Frontal cortex (tissue), 4 donors: ENCODE data around the gene POU2F1. TPM values are rescaled to one million over a fixed set of nuclear protein-coding genes. Genes with fewer than 3 reads are reported as not detected.

Source experiments
- DNase-seq, 2 donors: peaks; one replicate each; pipeline ENCODE4 v3.0.0; 2012; ENCODE audit warnings: low spot score in 2 of 2
- FAIRE-seq: peaks from 2 replicates; lab custom pipeline; 2012; peaks lifted over from hg19 to GRCh38; lab: Jason Lieb, UNC
- total RNA-seq: library from RNA; depleted of rRNA; stranded (reverse); fragments of >200 nt; gene quantifications from one replicate; pipeline ENCODE4 v1.2.3, GENCODE V29; 2014
- donor health status: control.
- donor health status: control.
- donor health status: control.

The POU2F1 gene
- total RNA-seq, 1 donor from 2014 or later, result 19.2 TPM

DNA sequence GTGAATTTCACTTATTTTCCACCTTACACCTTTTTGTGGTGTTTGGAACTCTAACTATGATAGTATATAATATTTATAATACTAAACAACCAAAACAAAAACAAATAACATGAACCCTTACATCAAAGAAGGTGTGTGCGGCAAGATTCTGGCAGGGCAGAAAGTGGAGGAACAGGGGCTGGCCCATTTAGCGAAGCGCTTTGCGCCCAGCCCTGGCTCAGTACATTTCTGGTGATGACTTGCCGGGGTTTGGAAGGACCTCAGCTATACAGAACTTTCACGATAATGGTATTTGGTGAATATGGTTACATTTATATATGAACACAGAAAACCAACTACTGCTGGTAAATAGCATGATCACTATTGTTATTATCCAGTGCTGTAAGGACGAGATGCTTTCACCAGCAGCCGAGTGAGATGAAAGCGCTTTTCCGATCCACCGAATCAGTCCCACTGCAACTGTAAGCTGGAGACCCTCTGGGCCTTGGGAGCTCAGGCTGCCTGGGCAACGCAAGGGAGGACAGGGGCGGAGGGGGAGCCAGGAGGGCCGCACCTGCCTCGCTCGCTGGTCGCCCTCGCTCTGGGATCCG is 233.7 kb downstream of the POU2F1 start:
- DNase-seq, result no peak
- FAIRE-seq, result no peak

- FAIRE-seq, result no peak
- DNase-seq, result peak; percentile 53 to 65
Observed at GRCh38 chr1:167454894-167455785, 234.5 kb downstream of the POU2F1 start.

GRCh38 chr1:167455786-167456446 is 235.2 kb downstream of the POU2F1 start:
- no peak for FAIRE-seq
- peak; percentile 28 to 33 for DNase-seq

- no peak for DNase-seq
- FAIRE-seq, result no peak
Observed at GRCh38 chr1:167456524-167456923, 235.8 kb downstream of the POU2F1 start.

DNA sequence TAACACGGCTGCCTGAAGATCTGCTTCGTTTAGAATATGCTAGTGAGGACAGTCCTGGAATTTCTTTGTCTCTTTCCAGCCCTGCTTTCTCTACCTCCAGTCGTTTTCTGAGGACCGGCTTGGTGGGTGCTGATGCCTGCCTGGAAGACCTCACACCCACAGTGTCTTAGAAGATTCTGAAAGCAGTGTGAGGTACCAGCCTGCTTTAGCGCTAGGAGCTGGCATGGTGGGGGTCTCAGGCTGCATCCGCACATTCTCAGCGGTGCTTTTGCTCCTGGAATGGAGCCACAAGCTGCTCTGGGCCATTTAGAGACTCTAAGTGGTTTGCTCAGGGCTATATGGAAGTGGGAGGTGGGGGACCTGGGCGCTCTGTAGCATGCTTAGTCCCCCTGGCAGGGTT is 236.2 kb downstream of the POU2F1 start:
- no peak for DNase-seq
- no peak for FAIRE-seq

GRCh38 chr1:167457936-167458584 is 237.4 kb downstream of the POU2F1 start:
- FAIRE-seq, result no peak
- DNase-seq, result no peak

DNA sequence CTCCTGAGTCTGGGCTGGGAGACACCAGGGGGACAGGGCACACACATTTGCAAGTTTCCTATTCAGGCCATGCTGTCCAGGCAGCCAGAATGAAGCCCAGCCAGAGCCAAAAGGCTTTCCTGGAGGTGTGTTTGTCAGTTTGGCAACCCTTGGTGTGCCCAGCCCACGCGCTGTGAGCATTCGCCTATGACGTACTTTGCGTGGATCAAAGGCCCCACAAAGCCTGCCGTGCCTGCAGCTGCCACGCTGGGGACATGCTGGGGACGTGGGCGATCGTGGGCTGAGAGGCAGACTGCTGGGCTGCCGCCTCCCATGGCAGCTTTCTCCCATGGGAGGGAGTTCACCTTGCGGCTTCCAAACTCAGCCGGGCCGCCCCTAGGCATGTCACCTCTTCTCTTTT is 240.2 kb downstream of the POU2F1 start:
- FAIRE-seq (no peak), DNase-seq (peak in 1 of 2 donors; percentile 32)

DNA sequence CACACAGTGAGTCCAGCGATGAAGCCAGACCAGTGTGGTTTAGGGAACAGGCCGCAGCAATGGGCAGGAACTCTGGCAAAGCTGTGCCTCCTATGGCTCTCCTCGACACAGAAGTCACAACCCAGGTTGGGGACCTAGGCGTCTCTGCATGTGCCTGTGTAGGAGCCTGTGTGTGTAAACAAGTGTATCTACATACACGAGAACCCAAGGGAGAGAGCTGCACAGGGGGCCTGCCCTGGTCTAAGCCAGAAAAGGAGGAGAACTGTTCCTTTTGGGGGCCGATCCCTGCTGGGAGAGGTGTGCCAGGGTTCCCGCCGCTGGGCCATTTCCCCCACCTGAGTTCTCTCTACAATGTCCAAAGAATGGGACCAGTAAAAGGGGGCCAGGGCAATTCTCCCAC is 241.7 kb downstream of the POU2F1 start:
- no peak for FAIRE-seq
- no peak for DNase-seq

DNA sequence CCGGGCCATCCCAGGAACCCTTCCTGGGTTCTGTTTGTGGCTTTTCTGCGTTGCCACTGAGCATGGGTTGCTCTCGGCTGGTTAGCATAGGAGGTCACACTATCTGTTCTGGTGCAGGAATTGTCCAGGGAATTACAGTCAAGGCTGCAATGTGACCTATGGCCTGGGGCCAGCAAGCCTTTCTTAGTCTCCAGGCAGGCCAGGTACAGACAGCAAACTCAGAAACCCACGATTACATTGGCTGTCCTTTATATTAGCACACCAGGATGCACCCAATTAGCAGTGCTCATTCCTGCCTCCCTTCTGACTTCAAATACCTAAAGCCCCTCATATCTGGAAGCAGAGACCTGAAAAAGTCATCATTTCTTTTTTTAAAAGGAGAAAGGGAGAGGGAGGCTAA is 242.4 kb downstream of the POU2F1 start:
- DNase-seq, result no peak
- no peak for FAIRE-seq

DNA sequence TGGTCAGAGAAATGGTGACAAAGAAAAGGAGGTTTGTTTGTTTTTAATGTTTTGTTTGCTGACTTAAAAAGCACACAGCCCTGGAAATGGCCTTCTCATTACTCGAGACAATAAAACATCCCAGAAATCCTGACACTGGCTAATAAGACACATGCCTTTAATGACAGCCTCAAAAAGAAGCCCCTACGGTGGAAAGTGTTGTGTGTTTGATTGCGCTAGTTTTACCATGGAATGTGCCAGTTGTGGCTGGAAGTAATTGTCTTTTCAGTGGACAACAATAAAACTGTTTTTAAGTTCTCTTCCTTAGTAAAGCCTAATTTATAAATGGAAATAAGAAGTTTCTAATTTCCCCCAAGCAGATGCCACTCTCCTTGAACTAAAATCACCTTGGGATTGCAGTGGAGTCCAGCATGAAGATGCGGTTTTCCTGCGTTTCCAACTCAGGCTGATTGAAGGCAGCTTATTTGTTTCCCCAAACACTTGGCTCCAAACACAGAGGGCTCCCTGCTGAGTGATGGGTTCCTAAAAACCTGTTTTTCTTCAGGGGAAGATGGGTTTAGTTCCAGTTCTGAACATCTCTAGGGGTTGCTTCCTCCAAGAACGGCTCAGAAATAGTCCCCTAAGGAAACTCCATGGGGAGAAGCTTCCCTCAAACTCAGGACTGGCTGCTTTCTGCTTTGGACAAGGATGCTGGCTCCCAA is 243.3 kb downstream of the POU2F1 start:
- DNase-seq, result no peak
- no peak for FAIRE-seq

DNA sequence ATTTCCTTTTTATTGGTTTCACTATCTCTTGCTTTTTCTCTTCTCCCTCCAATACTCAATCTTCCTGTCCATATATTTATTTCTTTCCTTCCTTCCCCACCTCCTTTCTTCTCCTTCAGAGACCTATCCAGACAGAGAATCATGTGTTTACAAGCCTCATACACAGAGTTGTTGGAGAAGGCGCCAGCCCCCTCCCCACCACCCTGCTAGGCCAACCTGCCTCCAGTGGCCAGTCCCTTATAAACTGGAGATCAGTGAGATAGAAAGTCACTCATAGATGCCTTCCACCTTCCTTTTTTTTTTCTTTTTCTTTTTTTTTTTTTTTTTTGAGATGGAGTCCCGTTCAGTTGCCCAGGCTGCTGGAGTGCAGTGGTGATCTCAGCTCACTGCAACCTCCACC is 244.3 kb downstream of the POU2F1 start:
- FAIRE-seq (no peak), DNase-seq (no peak)

DNA sequence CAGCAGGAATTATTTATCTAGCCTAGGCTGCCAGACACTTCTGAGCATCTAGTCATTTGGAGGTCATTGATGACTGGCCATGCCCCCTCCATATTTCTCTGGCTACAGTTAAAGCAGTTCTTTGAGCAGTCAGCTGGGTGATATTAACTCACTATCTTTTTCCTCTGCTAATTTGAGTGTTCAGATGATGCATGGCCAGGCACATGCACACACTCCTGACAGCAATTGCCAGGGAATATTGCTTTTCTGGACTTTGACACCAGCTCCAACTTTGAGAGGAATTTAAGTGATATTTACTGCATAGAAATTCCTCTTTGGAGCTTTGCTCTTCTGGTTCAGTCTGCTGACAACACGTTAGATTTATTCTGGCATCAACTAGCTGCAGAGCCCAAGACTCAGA is 245.1 kb downstream of the POU2F1 start:
- FAIRE-seq (no peak), DNase-seq (no peak)

DNA sequence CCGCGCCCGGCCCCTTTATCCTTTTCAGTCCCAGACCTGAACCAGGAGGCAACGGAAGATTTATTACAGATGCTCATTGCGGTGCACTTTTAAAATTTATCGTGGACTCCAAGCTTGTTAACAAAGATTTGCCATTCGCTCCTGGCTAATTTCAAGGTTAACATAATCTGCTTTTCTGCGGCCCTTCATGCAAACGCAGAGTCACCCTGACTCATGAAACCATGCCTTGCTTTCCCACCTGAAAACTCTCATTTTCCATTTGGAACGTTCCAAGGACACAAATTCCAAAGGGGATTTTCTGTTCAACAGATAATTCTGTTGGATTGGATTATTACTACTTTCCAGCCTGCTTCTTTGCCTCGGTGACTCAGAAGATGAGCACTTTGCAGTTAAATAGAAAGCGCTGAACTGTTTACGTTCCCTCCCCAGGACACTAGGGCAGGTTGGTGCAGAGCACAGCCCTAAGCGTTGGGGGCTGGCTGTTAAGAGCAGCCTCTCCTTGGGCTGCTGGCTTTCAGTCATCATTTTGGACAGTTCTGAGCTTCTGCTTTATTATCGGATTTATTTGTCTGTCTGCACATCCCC is 246.5 kb downstream of the POU2F1 start:
- DNase-seq (no peak), FAIRE-seq (no peak)

GRCh38 chr1:167467752-167468151 is 247.1 kb downstream of the POU2F1 start:
- DNase-seq (no peak), FAIRE-seq (no peak)

- DNase-seq (no peak), FAIRE-seq (no peak)
Observed at GRCh38 chr1:167469280-167469965, 248.7 kb downstream of the POU2F1 start.

GRCh38 chr1:167471568-167471967 is 250.9 kb downstream of the POU2F1 start:
- no peak for DNase-seq
- FAIRE-seq, result no peak

DNA sequence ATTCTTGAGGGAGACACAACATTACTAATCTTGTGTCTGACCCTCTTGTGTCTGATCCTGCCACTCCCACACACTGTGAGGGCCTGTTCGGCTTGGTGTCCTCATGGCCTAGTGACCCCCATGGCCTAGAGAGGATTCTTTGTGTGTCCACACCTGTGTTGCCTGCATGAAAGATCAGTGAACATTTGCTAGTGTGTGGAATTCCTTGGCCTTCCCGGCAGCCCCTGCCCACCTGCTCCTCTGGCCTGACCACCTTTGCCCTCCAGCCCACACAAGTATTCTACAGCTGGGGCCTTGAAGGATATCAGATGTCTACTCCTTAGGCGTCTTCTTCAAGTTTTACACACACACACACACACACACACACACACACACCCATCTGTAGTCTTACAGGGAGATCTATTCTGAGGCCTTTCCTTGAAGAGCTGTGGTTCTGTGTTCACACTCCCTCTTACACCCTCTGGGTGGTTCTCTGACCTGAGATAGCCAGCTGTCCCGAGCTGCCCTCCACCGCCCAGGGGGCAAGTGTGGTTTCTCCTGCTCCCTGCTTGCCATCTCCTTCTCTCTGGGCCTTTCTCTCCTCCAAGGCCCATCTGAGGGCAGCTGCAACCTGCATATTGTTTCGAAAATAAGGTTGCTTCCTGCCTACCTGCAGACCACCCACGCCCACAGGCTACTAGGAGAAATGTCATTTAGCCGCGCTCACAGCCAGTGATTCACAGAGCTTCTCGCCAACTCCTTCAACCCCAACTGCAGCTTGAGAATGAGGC is 252.3 kb downstream of the POU2F1 start:
- DNase-seq (no peak), FAIRE-seq (no peak)

GRCh38 chr1:167473761-167474160 is 253.1 kb downstream of the POU2F1 start:
- DNase-seq (no peak), FAIRE-seq (no peak)
